ENCODE measurements around the gene ZNF598.

- TF ChIP-seq CTCF (IDR thresholded peaks at IDR 0.05) (no peak), EP300 (IDR thresholded peaks at IDR 0.05) (no peak)
Measured at GRCh38 chr16:1979271-1980029, 30.2 kb downstream of the ZNF598 start.

All from upper lobe of left lung (tissue), 4 donors.